Measurements from ENCODE around the gene RPL7A.

DNA sequence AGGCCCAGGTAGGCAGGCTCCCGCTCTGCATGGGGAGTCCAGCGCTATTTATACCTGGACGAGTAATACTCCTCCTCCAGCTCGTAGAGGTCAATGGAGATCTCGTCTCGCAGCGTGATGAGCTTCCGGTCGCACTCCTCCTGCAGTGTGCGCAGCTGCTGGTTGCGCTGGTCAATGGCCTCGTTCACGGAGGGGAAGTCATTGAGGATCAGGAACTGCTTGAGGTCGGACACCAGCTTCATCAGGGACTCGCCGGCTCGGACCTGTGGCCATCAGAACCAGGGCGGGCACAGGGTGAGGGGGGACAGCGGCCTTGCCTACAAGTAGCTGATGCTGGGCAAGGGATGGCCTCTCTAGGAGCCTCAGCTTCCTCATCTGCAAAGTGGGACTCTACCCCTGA, 3.9 kb upstream of the RPL7A start:
- TF ChIP-seq BHLHE40 (IDR thresholded peaks at IDR 0.05; ENCODE audit: borderline replicate concordance) (no peak), SP1 (IDR thresholded peaks at IDR 0.05) (no peak), HDGF (IDR thresholded peaks at IDR 0.05; ENCODE audit: borderline replicate concordance) (no peak), NFRKB (IDR thresholded peaks at IDR 0.05) (no peak), FOXM1 (IDR thresholded peaks at IDR 0.05; ENCODE audit: borderline replicate concordance) (no peak), ELF4 (IDR thresholded peaks at IDR 0.05) (no peak)
- TF ChIP-seq, protein P1, sequence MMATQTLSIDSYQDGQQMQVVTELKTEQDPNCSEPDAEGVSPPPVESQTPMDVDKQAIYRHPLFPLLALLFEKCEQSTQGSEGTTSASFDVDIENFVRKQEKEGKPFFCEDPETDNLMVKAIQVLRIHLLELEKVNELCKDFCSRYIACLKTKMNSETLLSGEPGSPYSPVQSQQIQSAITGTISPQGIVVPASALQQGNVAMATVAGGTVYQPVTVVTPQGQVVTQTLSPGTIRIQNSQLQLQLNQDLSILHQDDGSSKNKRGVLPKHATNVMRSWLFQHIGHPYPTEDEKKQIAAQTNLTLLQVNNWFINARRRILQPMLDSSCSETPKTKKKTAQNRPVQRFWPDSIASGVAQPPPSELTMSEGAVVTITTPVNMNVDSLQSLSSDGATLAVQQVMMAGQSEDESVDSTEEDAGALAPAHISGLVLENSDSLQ (IDR thresholded peaks at IDR 0.05) = no peak
